Mammary epithelial cell (primary cell): ENCODE measurements around the gene PDE11A.

ENCODE experiments used
- CTCF ChIP-seq, 2 donors: IDR thresholded peaks in 1 of 2; conservative IDR thresholded peaks in 1 of 2; 2 replicates each; pipeline ENCODE4 v1.5.1; 2011 to 2012; ENCODE audit warnings: inconsistent platforms in 2 of 2, low read length in 2 of 2, mild to moderate bottlenecking in 2 of 2, control low read depth in 1 of 2, low read depth in 1 of 2; ENCODE audit not compliant: insufficient read depth in 1 of 2; ENCODE audit errors: extremely low read depth in 1 of 2
- EZH2 ChIP-seq: IDR thresholded peaks from 2 replicates; pipeline ENCODE4 v1.6.1; 2012; ENCODE audit warnings: low read length, inconsistent platforms, borderline replicate concordance

- TF ChIP-seq CTCF (conservative IDR thresholded peaks at IDR 0.05 in 1 of 2, IDR thresholded peaks at IDR 0.05 in 1 of 2; ENCODE audit: extremely low read depth in 1 of 2, insufficient read depth in 1 of 2, low read depth in 1 of 2, low read length in 2 of 2) (no peak), EZH2 (no peak)
Observed at GRCh38 chr2:177586154-177586553, 486.4 kb downstream of the PDE11A start.
